SK-N-MC (cell line): Measurements from ENCODE around the gene LRRC53.

Source experiments
- EZH2 ChIP-seq: fragments of 200-600 bp; sonication (generic); IDR thresholded peaks from one replicate; pipeline ENCODE4 v1.6.1; 2017; ENCODE audit warnings: antibody characterized with exemption
- POLR2AphosphoS5 ChIP-seq: IDR thresholded peaks from 2 replicates; pipeline ENCODE4 v1.6.1; 2012; ENCODE audit warnings: mild to moderate bottlenecking, low read depth, low read length, borderline replicate concordance

DNA sequence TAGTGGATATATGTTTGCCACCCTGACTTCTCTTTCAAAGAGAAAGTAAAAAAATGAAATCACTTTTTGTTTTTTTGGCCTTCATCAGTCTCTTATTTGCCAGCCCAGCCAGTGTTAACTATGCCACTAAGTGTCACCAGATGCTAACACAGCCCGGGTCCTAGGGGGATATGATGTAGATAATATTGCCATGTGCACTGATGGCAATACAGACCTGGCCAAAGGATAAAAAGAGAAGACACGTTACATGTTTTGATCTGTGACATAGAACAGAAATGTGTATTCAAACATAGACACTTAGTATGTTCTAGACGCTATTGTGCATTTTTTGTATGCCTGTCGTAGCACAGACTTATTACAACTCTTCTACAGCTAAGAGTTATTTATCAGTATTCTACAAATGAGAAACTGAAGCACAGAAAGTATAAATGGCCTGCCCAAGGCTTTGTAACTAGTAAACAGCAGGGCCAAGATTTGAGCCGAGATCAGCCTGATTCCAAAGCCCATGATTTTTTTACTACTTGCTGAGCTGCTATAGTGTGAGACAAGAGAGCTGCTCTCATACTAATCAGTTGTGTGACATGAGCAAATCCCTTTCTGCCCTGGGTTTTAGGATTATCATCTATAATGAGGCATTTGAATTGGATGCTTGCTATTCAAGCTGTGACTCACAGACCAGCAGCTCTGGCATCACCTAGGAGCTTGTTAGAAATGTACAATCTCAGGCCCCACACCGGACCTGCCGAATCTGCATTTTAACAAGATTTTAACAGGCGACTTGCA is 6.3 kb downstream of the LRRC53 start:
- TF ChIP-seq EZH2 (no peak), POLR2AphosphoS5 (no peak)
